Gastrocnemius medialis (tissue), 4 donors: ENCODE measurements around the gene TRAF5. TPM values are rescaled to one million over a fixed set of nuclear protein-coding genes. Genes with fewer than 3 reads are reported as not detected.

Source experiments
- ATAC-seq, 2 donors: fragments of 150-250 bp; one replicate each; pipeline ENCODE4 v1.9.1; 2016
- DNase-seq, 2 donors: peaks; one replicate each; pipeline ENCODE4 v3.0.0-alpha.2; 2019
- H3K27ac ChIP-seq, 4 donors: fragments of 200-600 bp; sonication (generic); 1 replicate in 1 of 4; 2 replicates in 3 of 4; pipeline ENCODE4 v1.5.1; 2016 to 2018; ENCODE audit warnings: mild to moderate bottlenecking in 2 of 4, moderate library complexity in 1 of 4
- H3K27me3 ChIP-seq, 3 donors: fragments of 200-600 bp; sonication (generic) in 2 of 3; 1 replicate in 1 of 3; 2 replicates in 2 of 3; pipeline versions ENCODE4 v1.5.1 to v1.6.0; 2016 to 2019; ENCODE audit warnings: mild to moderate bottlenecking in 1 of 3, moderate library complexity in 1 of 3
- H3K36me3 ChIP-seq, 2 donors: fragments of 200-600 bp; sonication (generic) in 1 of 2; one replicate each; pipeline ENCODE4 v1.5.1; 2017 to 2018
- H3K4me1 ChIP-seq, 2 donors: fragments of 200-600 bp; sonication (generic) in 1 of 2; one replicate each; pipeline ENCODE4 v1.5.1; 2016 to 2017; ENCODE audit warnings: mild to moderate bottlenecking in 2 of 2
- H3K4me3 ChIP-seq, 4 donors: fragments of 200-600 bp; sonication (generic) in 3 of 4; 1 replicate in 1 of 4; 2 replicates in 3 of 4; pipeline ENCODE4 v1.5.1; 2016 to 2019; ENCODE audit warnings: mild to moderate bottlenecking in 2 of 4
- H3K9me3 ChIP-seq, 3 donors: fragments of 200-600 bp; sonication (generic) in 2 of 3; 1 replicate in 1 of 3; 2 replicates in 2 of 3; pipeline ENCODE4 v1.5.1; 2016 to 2019
- CTCF ChIP-seq, 5 experiments: fragments of 450-650 bp in 3 of 5; fragments of 200-600 bp in 2 of 5; sonication (generic) in 2 of 5; IDR thresholded peaks in 4 of 5; conservative IDR thresholded peaks in 1 of 5; 1 replicate in 4 of 5; 2 replicates in 1 of 5; pipeline ENCODE4 v1.5.1; 2016 to 2019; ENCODE audit warnings: antibody characterized with exemption in 5 of 5, mild to moderate bottlenecking in 3 of 5, moderate library complexity in 3 of 5
- POLR2A ChIP-seq, 2 donors: fragments of 450-650 bp; IDR thresholded peaks; one replicate each; pipeline ENCODE4 v1.6.1; 2017; ENCODE audit warnings: antibody characterized with exemption in 2 of 2, mild to moderate bottlenecking in 2 of 2, moderate library complexity in 2 of 2
- in situ Hi-C, 4 donors: fragments of 200-750 bp; cut with MboI; loops; one replicate each; pipeline versions ENCODE4 v1.15.0 to v1.8.0; 2017; ENCODE audit warnings: low sequenced_read_pairs in 4 of 4
- intact Hi-C: fragments of 100-400 bp; cut with DNase I; formaldehyde crosslinking; loops from one replicate; pipeline ENCODE4 v1.15.1; 2023; ENCODE audit warnings: low total_unique reads
- total RNA-seq, 4 donors: library from RNA; depleted of rRNA; stranded (reverse); fragments of >200 nt; gene quantifications; one replicate each; pipeline versions ENCODE4 v1.1.0 to v1.2.3, GENCODE V29; 2016

Gene TRAF5
- total RNA-seq, 4 donors from 2014 or later, result 0.29 to 0.84 (median 0.60) TPM

- H3K4me1 ChIP-seq, result peaks cover 4 to 11% of the 10 kb centered on the region in 2 donors
- intact Hi-C loops (no loop called here), in situ Hi-C loops (no loop called here)
- no peak overlapping the region for H3K4me3 ChIP-seq
- TF ChIP-seq POLR2A (IDR thresholded peaks at IDR 0.05), result no peak
- peaks cover 7 to 75% of the 10 kb centered on the region in 2 donors for H3K36me3 ChIP-seq
- ATAC-seq (no peak), DNase-seq (no peak)
- H3K9me3 ChIP-seq, result no peaks in the 10 kb centered on the region
- no peaks in the 10 kb centered on the region for H3K27me3 ChIP-seq
- peak overlapping the region in 3 of 4 donors; percentile 29 to 59 (median 51) for H3K27ac ChIP-seq
Measured at GRCh38 chr1:211282023-211282373, 44.6 kb upstream of the TRAF5 start.

GRCh38 chr1:211285196-211285595, 41.4 kb upstream of the TRAF5 start:
- Histone ChIP-seq H3K4me3 (no peak overlapping the region), H3K27me3 (no peaks in the 10 kb centered on the region), H3K4me1 (peaks cover 14 to 20% of the 10 kb centered on the region in 2 donors), H3K27ac (peak overlapping the region in 1 of 4 donors; percentile 44), H3K36me3 (peaks cover 0 to 62% of the 10 kb centered on the region in 2 donors), H3K9me3 (no peaks in the 10 kb centered on the region)
- no peak for DNase-seq
- in situ Hi-C loops, result no loop called here
- ATAC-seq, result no peak
- intact Hi-C loops, result no loop called here
- TF ChIP-seq POLR2A (IDR thresholded peaks at IDR 0.05), result no peak
- TF ChIP-seq CTCF (IDR thresholded peaks at IDR 0.05 in 4 of 5, conservative IDR thresholded peaks at IDR 0.05 in 1 of 5), result no peak

- TF ChIP-seq CTCF (IDR thresholded peaks at IDR 0.05 in 4 of 5, conservative IDR thresholded peaks at IDR 0.05 in 1 of 5) (no peak), POLR2A (IDR thresholded peaks at IDR 0.05) (no peak)
- H3K4me3 ChIP-seq, result no peak overlapping the region
- peak overlapping the region; percentile 19 to 67 (median 36) for H3K27ac ChIP-seq
- ATAC-seq (peak; percentile 12 to 73), DNase-seq (peak in 1 of 2 donors; percentile 21)
- no peaks in the 10 kb centered on the region for H3K27me3 ChIP-seq
- peaks cover 12 to 14% of the 10 kb centered on the region in 2 donors for H3K4me1 ChIP-seq
- in situ Hi-C loops (no loop called here), intact Hi-C loops (no loop called here)
- H3K9me3 ChIP-seq, result no peaks in the 10 kb centered on the region
- peaks cover 0 to 64% of the 10 kb centered on the region in 2 donors for H3K36me3 ChIP-seq
Measured at GRCh38 chr1:211287218-211287617, 39.4 kb upstream of the TRAF5 start.

- Histone ChIP-seq H3K9me3 (no peaks in the 10 kb centered on the region), H3K27ac (no peak overlapping the region), H3K36me3 (peaks cover 0 to 82% of the 10 kb centered on the region in 2 donors), H3K4me3 (no peak overlapping the region), H3K27me3 (no peaks in the 10 kb centered on the region), H3K4me1 (peaks cover 5% of the 10 kb centered on the region in 2 donors)
- DNase-seq (no peak), ATAC-seq (no peak)
- intact Hi-C loops, result no loop called here
- no peak for TF ChIP-seq POLR2A (IDR thresholded peaks at IDR 0.05)
- no peak for TF ChIP-seq CTCF (IDR thresholded peaks at IDR 0.05 in 4 of 5, conservative IDR thresholded peaks at IDR 0.05 in 1 of 5)
- in situ Hi-C loops, result loop anchor here in 1 of 4 donors (10.0 kb wide), 1 partner anchor 48 kb away; no protein-coding TSS in a partner anchor
Measured at GRCh38 chr1:211292411-211292810, 34.2 kb upstream of the TRAF5 start.

- Histone ChIP-seq H3K9me3 (no peaks in the 10 kb centered on the region), H3K27ac (no peak overlapping the region), H3K36me3 (peaks cover 0 to 79% of the 10 kb centered on the region in 2 donors), H3K4me3 (no peak overlapping the region), H3K27me3 (no peaks in the 10 kb centered on the region), H3K4me1 (no peaks in the 10 kb centered on the region)
- ATAC-seq, result no peak
- in situ Hi-C loops, result loop anchor here in 1 of 4 donors (10.0 kb wide), 1 partner anchor 52 kb away; no protein-coding TSS in a partner anchor
- TF ChIP-seq CTCF (IDR thresholded peaks at IDR 0.05 in 4 of 5, conservative IDR thresholded peaks at IDR 0.05 in 1 of 5) (no peak), POLR2A (IDR thresholded peaks at IDR 0.05) (no peak)
- intact Hi-C loops, result no loop called here
- DNase-seq, result no peak
Measured at GRCh38 chr1:211296396-211296795, 30.2 kb upstream of the TRAF5 start.
